Hematopoietic multipotent progenitor cell treated with erythropoietin and hydrocortisone succinate and interleukin-3 and kit ligand, for 8 days (in vitro differentiated cells): ENCODE measurements around the gene TACC2.
A peak's percentile ranks its signal among the peaks of the same experiment; 100 is the strongest.

Experiments
- DNase-seq: peaks from one replicate; pipeline ENCODE4 v3.0.0-alpha.2; 2015

Gene TACC2

DNA sequence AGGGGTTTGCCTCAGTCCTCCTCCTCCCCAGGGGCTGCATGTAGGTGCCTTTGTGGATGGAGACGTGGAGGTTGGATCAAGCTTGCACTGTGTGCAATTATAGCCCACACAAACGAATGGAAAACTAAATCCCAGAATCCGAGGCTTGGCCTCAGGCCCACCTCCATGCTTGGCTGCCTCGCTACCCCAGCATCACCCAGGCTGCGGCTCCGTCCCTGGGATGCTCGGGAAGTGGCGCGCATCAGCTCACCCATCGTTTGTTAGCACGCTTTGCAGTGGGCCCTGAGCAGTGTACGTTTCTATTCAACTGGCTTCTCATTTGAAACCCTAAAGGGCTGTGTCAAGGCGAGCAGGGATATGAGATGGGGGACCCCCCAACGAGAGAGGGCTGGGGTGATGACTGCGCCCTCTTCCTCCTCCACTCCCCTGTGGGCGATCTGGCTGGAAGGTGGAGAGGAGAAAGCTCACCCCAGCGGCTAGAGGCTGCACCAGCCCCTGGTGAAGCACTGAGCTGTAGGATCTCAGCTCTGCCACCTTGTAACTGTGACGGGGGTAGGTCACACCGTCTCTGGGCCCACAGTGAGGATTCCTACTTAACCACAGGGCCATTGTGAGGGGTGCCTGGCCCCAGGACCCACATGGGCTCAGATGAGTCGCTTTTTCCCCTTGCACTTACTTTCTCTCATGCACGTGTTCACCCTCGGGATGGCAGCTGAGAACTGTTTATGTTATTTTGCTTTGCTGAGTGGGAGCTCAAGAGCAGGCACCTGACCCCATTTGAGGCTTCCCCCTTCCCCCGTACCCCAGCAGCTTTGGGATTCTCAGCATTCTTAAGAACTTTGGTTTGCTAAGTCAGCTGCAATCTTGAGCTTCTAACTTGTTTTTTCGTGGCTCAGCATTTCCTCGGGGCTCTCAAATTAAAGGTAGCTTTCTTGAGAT lies 269.4 kb downstream of the TACC2 start:
- no peak for DNase-seq

GRCh38 chr10:122259075-122259466 lies 270.1 kb downstream of the TACC2 start:
- no peak for DNase-seq

GRCh38 chr10:122261584-122261983 lies 272.6 kb downstream of the TACC2 start:
- no peak for DNase-seq

DNA sequence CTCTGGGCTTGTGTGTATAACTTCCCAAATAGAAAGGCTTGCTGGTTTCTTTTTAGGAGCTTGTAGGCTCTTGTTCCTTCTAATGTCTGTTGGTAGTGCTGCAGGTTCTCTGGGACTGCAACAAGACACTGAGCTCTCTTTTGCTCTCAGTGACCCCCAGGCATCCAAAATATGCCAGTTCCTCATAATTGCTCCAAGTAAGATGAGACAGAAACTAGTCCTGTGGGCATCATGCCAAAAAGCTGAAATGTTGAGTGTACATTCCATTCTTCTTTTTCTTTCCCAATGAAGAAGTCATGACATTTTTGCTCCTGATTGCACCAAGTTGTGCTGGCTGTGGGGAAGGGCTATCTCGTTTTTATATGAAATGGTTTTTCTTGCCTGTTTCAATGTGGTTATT lies 275.0 kb downstream of the TACC2 start:
- DNase-seq: no peak

DNA sequence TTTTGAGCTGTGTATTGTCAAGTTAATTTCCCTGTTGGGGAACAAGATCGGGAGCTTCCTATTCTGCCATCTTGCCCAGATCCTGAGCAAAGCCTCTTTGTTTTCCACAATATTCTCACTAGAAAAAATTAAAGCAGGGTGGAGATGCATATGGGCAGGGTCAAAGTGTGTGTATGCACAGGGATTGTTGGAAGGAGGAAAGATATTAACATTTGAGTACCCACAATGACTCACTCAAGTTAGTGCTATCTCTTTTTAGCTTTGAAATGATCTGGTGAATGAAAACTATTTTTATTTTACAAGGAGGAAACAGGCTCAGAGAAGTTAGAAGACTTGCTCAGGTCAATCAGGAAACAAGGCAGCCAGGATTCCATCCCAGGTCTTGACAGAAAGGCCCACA lies 275.5 kb downstream of the TACC2 start:
- DNase-seq: no peak

- no peak for DNase-seq
Measured at GRCh38 chr10:122264931-122265330, 276.0 kb downstream of the TACC2 start.

- no peak for DNase-seq
Measured at GRCh38 chr10:122265896-122266295, 276.9 kb downstream of the TACC2 start.

DNA sequence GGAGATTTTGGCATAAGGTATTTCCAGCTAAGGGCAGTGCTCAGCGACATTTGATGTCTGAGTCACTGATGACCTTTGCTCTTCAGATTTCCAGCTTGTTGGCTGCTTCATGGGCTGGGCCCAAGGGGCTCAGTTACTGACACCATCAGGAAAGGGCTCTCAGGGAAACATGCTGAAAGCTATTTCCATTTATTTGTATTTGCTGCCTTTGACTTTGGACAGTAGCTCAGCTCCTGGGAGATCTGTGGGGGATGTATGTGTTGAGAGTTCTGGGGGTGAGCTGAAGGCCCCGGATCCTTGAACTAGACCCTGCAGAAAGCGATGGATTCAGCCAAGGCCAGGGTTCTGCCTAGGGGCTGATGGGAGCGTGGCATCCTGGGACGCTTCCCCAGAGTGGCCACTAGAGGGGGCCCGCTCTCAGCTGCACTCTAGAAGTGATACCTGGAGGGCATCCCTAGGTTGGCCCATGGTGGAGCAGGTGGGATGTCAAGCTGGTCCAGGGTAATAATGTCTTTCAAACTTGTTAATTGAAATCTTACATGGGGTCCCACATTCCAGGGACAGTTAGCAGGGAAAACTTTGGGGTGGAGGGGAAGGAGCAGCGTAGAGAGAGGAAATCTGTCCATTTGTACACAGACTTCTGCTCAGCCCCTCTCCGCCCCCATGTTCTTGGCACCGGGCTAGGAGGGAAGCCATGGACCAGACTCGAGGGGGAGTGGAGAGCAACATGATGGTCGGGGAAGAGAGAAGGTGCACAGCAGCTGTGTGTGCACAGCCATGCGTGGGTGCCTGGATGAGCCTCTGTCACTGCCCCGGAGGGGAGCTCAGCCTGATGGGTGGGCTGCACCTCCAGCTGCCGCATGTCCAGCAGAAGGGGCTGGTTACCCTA lies 279.1 kb downstream of the TACC2 start:
- peak; percentile 31 for DNase-seq

GRCh38 chr10:122269059-122269687 lies 280.2 kb downstream of the TACC2 start:
- DNase-seq: no peak

DNA sequence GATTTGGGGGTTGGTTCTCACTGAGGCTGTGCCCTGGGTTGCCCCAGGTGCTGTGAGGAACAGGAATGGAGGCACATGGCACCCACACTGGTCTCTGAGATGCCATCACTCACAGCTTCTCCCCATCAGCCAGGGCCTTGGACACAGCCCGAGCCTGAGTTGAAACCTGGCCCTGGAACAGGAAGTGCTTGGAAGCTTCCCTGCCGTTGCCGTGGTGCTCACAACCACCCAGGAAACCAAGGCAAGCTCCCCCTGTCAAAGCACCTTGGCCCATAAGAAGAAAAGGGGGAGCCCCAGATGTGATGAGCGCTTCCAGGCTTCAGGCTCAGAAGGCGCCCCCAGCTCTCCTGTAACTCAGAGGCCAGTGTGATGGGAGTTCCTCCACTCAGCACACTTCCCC lies 282.1 kb downstream of the TACC2 start, which contains the start of gene BTBD16:
Gene BTBD16, plus strand, starts transcription at position 221 of the 400 bp plus-strand sequence. CDS start 3,786 bp downstream, outside the sequence.
- DNase-seq: no peak

DNA sequence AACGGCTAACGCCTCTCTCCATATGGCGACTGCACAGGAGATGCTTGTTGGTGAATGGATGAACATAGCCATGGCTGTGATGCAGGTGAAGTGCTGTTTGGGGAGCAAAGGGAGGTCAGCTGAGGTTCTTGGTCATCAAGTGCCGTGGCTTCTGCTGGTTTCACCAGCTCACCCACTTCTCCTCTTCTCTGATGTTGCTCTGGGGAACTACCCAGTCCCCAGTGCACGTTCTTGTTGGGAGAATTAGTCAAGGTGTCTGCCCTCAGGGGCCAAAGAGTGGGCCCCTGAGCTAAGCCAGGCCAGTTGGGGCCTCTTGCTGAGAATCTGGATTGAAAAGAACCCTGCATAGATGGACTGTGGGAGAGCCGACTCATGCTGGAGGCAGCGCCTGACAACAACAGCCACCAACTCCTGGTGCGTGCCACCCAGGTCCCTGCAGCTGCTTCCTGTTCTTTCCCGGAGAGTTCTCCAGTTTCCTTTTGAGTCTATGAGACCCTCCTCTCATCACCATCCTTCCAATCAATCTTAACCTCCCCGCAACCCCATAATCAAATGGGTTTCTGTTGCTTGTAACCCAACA lies 285.1 kb downstream of the TACC2 start:
- no peak for DNase-seq

GRCh38 chr10:122276611-122277208 lies 287.7 kb downstream of the TACC2 start:
- DNase-seq: no peak

- no peak for DNase-seq
Measured at GRCh38 chr10:122277526-122278136, 288.7 kb downstream of the TACC2 start.

DNA sequence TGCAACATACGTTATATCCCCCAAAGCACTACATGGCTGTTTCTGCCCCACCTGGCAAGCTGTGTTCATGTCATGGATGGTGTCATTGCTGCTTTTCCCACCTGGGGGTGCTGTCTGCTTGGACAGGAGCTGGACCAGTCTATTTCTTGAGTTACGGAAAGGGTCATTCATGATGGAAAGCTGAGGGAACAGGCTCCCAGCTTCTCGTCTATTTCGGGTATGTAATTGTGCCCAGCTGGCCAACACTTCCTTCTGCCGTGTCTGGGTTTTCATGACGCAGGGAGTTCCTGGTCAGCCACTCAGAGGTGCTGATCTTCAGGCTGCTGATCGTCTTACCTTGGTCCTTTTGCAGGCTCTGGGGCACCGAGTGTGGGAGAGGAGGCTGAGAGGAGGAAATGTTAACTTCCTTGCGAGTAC lies 290.8 kb downstream of the TACC2 start:
- peak; percentile 20 for DNase-seq

DNA sequence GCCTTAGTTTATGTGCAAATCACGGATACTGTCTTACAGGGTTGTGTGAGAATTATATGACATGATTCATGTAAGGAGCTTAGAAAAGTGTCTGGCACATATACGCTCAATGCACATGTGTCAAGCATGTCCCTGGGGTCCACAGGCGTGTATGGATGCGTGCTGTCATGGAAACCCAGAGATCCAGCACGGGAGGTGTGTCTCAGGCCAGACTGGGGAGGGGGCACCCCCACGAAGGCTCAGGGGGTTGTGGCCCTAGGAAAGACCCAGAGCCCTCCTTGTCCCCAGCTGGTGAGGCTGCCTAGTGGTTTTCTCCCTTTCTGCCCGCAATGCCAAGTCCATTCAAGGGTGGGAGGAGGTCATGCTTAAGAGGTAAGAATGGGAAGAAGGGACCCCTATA lies 291.2 kb downstream of the TACC2 start:
- no peak for DNase-seq

GRCh38 chr10:122281018-122281626 lies 292.2 kb downstream of the TACC2 start:
- no peak for DNase-seq

DNA sequence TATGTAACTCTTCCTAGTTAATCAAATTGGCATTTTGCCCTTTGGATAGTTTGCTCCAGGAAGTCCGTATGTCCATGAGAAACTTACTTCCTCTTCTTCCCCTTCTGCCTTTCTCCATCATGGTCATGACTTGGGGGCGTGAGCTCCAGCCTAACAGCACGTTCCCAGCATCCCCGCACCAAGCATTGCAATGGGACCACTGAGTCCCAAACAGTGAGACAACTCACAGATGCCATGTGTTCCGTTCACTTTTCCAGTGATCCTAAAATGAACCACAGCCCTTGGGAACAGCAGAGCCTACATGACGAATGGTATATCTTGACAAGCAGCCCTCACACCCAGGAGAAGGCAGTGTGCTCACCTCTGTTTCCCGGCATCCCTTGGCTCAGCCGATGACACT lies 292.8 kb downstream of the TACC2 start:
- no peak for DNase-seq

GRCh38 chr10:122282253-122282671 lies 293.3 kb downstream of the TACC2 start:
- DNase-seq: no peak

DNA sequence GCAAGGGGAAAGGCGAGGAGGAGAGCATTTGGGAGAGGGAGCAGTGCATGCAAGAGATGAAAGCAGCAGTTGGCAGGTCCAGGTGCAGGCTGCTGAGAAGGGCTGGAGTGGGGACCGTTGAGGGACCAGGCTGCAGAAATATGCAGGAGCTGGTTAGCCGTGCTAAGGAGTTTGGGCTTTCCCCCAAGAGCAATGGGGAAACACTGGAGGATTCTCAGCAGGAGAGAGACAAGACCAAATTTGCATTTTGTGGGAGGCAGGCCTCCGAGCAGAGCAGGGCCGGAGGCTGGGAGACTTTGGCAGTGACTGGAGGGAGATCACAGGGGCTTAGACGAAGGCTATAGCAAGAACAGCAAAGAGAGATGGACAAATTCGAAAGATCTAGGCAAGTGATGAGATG lies 293.9 kb downstream of the TACC2 start:
- DNase-seq: no peak

DNA sequence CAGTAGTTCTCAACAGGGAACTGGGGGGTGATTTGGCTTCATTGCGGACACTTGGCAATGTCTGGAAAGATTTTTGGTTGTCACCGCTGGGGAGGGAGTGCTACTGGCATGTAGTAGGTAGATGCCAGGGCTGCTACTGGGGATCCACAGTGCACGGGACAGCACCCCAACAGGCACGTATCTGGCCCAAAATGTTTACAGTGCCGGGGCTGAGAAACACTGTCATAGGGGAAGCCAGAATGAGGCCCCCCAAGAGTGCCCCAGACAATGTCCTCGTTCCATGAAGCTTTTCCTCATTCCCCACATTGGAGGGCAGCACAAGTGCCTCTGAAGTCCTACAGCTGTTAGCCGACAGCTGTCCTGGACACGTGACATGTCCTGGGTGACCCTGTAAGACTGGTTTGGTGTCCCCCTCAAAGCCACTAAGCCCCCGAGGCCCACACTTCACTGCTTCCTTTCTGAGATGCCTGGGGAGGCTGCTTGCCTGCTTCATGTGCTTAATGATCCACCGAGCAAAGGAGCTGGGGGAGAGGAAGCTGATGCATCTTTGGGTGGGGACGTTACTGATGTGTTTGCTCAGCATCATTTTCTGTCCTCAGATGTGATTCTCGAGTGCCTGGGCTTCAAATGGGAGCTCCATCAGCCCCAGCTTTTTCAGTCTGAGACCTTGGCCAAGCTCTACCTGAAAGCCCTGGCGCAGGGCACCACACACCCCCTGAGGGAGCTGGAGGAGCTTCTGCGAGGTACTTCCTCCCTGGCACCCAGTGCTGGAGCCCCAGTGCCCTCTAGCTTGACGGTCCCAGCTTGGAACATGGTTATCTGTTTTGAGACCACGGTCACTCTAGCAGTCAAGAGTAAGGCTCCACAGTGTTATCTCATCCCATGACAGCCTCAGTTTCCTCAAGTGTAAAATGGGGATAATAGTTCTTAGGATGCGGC lies 296.8 kb downstream of the TACC2 start:
- DNase-seq: no peak
